ENCODE data around the gene C4orf33.

C4orf33 gene

GRCh38 chr4:129131343-129131742 lies 35.4 kb downstream of the C4orf33 start:
- no peak for DNase-seq

- DNase-seq = no peak
Observed at GRCh38 chr4:129136433-129136832, 40.5 kb downstream of the C4orf33 start.

DNA sequence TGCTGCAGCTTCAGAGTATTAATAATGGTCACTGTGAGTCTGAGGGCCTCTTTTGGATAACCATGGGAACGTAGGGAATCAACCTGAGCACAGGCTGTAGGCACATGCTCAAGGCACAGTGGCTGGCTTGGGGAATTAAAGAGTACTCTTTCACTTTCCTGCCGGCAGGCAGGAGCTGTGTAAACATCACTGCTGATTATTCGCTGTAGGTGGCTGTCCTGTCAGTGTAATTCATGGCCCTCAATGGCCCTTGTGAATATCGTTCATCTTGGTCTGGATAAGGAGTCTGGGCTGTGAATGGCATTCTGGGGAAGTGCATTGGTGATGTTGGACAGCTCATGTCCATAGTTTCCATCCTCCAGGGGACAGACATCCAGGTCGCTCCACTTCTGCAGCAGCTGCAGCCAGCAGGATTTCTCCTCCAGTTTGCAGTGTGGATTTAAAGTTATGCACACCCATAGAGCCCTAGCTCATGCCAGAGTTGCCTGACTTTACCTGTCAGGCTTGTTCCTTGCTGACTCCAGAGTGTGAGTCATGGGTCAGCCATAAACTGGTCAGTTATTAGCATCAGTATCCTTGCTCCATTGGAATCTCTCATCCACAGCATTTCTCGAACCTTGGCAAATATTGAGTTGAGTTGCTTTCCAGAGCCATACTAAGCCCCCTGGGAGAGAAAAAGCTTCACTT lies 43.0 kb downstream of the C4orf33 start:
- DNase-seq = no peak

DNA sequence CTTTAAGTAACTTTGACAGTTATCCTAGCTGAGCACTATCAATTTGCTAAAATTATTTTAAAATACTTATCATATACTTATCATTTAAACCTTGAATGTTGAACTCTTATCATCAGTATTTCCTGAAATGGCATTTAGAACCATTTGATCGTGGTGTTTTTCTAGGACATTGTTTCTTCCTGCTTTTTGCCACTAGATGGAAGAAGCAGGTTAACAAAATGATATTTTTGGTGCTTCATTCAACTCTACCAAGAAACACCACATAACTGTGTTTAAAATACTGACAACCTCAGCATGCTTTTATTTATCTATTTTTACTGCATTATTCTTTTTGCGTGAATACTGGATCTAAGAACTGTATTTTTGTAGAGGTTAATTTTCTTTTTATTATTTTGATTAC lies 44.6 kb downstream of the C4orf33 start:
- DNase-seq = no peak

GRCh38 chr4:129143359-129143758 lies 47.4 kb downstream of the C4orf33 start:
- no peak for DNase-seq

- DNase-seq = no peak
Observed at GRCh38 chr4:129144755-129145206, 48.8 kb downstream of the C4orf33 start.

- no peak for DNase-seq
Observed at GRCh38 chr4:129145222-129145730, 49.3 kb downstream of the C4orf33 start.

- DNase-seq = no peak
Observed at GRCh38 chr4:129146639-129147038, 50.7 kb downstream of the C4orf33 start.

DNA sequence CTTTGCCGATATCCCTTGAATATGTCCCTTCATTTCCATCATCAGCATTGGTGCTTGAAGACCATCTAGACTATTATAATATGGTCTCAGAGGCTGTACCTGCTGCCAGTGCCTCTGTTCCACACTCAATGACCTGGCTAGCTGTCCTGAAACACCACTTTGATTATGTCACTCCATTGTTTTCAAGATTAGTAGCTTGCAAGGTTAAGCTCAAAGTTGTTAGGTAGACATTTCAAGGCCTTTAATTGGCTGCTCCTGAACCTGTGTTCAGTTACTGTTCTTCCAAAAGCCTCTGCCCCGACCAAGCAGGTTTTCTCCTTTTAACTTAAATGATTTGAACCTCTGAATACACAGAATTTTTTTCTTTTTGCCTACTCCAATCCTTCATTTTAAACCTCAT lies 52.9 kb downstream of the C4orf33 start:
- no peak for DNase-seq

- no peak for DNase-seq
Observed at GRCh38 chr4:129149906-129150305, 54.0 kb downstream of the C4orf33 start.

GRCh38 chr4:129152350-129152749 lies 56.4 kb downstream of the C4orf33 start:
- DNase-seq = no peak

DNA sequence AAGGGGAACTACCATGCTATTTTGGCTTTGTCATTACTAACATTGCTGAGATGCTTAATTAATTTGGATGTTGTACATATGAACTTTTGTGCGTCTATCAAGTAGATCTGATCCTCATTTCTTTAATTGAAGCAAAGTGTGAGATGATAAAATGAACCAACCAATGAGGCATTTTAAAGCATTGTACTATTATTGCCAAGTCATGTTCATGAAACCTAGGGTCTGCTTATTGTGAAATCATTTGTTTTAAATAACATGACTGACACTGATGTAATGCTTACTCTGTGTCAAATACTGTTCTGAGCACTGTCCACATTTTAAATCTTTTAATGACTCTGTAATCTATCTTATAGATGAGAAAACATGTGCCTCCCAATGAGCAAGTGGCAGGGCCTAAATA lies 57.7 kb downstream of the C4orf33 start:
- DNase-seq = no peak

DNA sequence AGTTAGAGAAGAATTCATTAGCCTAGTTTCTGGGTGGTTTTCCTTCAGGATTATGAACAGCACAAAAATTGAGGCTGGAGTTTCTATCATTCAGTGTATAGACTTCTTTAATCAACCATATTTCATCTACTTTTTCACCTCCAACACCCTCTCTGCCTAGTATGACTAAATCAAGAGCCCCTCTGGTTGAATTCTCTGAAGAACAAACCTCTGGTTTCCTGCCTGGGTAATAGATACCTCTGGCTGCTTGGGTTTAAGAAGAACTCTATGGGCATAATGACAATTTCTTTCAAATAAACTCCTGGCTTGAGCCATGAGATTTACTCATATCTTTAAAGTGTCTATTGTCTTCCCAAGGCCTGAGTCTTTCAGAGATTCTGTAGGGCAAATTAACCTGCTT lies 66.5 kb downstream of the C4orf33 start:
- no peak for DNase-seq

- DNase-seq = no peak
Observed at GRCh38 chr4:129163427-129163826, 67.5 kb downstream of the C4orf33 start.

DNA sequence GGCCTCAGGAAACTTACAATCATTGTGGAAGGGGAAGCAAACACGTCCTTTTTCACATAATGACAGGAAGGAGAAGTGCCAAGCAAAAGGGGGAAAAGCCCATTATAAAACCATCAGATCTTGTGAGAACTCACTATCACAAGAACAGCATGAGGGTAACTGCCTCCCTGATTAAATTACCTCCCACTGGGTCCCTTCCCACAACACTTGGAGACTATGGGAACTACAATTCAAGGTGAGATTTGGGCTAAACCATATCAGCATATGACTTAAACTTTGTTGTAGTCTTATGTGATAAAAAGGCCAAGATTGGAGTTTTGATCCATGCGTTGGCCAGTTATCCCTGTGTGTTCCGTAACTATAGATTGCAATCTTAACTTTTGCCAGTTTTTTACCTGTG lies 68.3 kb downstream of the C4orf33 start:
- DNase-seq = no peak
